Peyer's patch (tissue), 4 donors: Measurements from ENCODE around the gene CFAP43.

Experiments used
- CTCF ChIP-seq, 6 experiments: fragments of 450-650 bp in 4 of 6; fragments of 200-600 bp in 2 of 6; sonication (generic) in 1 of 6; IDR thresholded peaks; one replicate each; pipeline ENCODE4 v1.5.1; 2017 to 2019; ENCODE audit warnings: antibody characterized with exemption in 6 of 6, mild to moderate bottlenecking in 3 of 6, moderate library complexity in 1 of 6
- POLR2A ChIP-seq, 2 donors: fragments of 450-650 bp; IDR thresholded peaks; one replicate each; pipeline ENCODE4 v1.5.1; 2017; ENCODE audit warnings: antibody characterized with exemption in 2 of 2, mild to moderate bottlenecking in 2 of 2, moderate library complexity in 2 of 2

GRCh38 chr10:104120903-104121484 is 111.2 kb downstream of the CFAP43 start:
- TF ChIP-seq CTCF (IDR thresholded peaks at IDR 0.05) (peak in 1 of 6 experiments; percentile 12), POLR2A (IDR thresholded peaks at IDR 0.05) (no peak)
